DND-41 (cell line): Measurements from ENCODE around the gene LMX1B.

Experiments
- ATAC-seq: fragments of 200-7000 bp; cut with Tn5 transposase; 3 replicates; pipeline ENCODE4 v1.9.1; 2021; ENCODE audit warnings: low read depth; ENCODE audit not compliant: insufficient read depth
- DNase-seq: peaks from one replicate; pipeline ENCODE4 v3.0.0-alpha.2; 2020
- H2AFZ ChIP-seq: 2 replicates; pipeline ENCODE4 v1.6.0; 2012; ENCODE audit warnings: low read depth, low read length
- H3K27ac ChIP-seq: 2 replicates; pipeline ENCODE4 v1.5.1; 2012; ENCODE audit warnings: low read length, inconsistent platforms
- H3K27me3 ChIP-seq: fragments of 200-600 bp; sonication (generic); 2 replicates; pipeline ENCODE4 v1.6.0; 2012; ENCODE audit warnings: low read length, mild to moderate bottlenecking, inconsistent platforms; ENCODE audit not compliant: insufficient read depth, poor library complexity
- H3K36me3 ChIP-seq: 2 replicates; pipeline ENCODE4 v1.5.1; 2012; ENCODE audit warnings: low read length, inconsistent platforms; ENCODE audit not compliant: insufficient read depth
- H3K4me1 ChIP-seq: 2 replicates; pipeline ENCODE4 v1.5.1; 2012; ENCODE audit warnings: mild to moderate bottlenecking, low read length; ENCODE audit not compliant: insufficient read depth
- H3K4me2 ChIP-seq: 2 replicates; pipeline ENCODE4 v1.6.0; 2012; ENCODE audit warnings: mild to moderate bottlenecking, moderate library complexity, low read length, inconsistent platforms; ENCODE audit not compliant: insufficient read depth
- H3K4me3 ChIP-seq, 2 experiments: fragments of 200-600 bp in 1 of 2; shearing (Covaris generic) in 1 of 2; 2 replicates each; pipeline ENCODE4 v1.5.1; 2012 to 2016; ENCODE audit warnings: inconsistent platforms in 2 of 2, low read length in 2 of 2, mild to moderate bottlenecking in 2 of 2, low read depth in 1 of 2, moderate library complexity in 1 of 2
- H3K79me2 ChIP-seq: 2 replicates; pipeline ENCODE4 v1.6.0; 2012; ENCODE audit warnings: low read length, inconsistent platforms; ENCODE audit not compliant: insufficient read depth
- H3K9ac ChIP-seq: 2 replicates; pipeline ENCODE4 v1.6.0; 2012; ENCODE audit warnings: low read depth, mild to moderate bottlenecking, inconsistent platforms, low read length, moderate library complexity
- H3K9me3 ChIP-seq: 2 replicates; pipeline ENCODE4 v1.5.1; 2012; ENCODE audit warnings: low read length, moderate library complexity, mild to moderate bottlenecking, inconsistent platforms; ENCODE audit not compliant: insufficient read depth, severe bottlenecking
- H4K20me1 ChIP-seq: 2 replicates; pipeline ENCODE4 v1.6.0; 2012; ENCODE audit warnings: low read length; ENCODE audit not compliant: insufficient read depth
- CTCF ChIP-seq: IDR thresholded peaks from 2 replicates; pipeline ENCODE4 v1.5.1; 2012; ENCODE audit warnings: borderline replicate concordance, low read length, moderate library complexity, mild to moderate bottlenecking; ENCODE audit not compliant: poor library complexity, severe bottlenecking; ENCODE audit errors: extremely low read depth
- EZH2 ChIP-seq: IDR thresholded peaks from 3 replicates; pipeline ENCODE4 v1.6.1; 2012; ENCODE audit warnings: borderline replicate concordance, low read depth, mild to moderate bottlenecking, moderate library complexity, low read length, inconsistent platforms; ENCODE audit not compliant: severe bottlenecking

LMX1B gene

GRCh38 chr9:126720661-126721563 is 107.2 kb downstream of the LMX1B start:
- peaks cover 3% of the 10 kb centered on the region; the same call in 1 of the 2 replicates for H4K20me1 ChIP-seq
- ATAC-seq (no peak), DNase-seq (no peak)
- H3K27me3 ChIP-seq: no peaks in the 10 kb centered on the region
- TF ChIP-seq CTCF (no peak), EZH2 (no peak)
- peaks cover 28% of the 10 kb centered on the region for H3K4me1 ChIP-seq
- H3K27ac ChIP-seq: no peak overlapping the region
- H3K4me2 ChIP-seq: no peak overlapping the region
- no peak overlapping the region for H2AFZ ChIP-seq
- H3K4me3 ChIP-seq: no peak overlapping the region
- H3K79me2 ChIP-seq: no peaks in the 10 kb centered on the region
- no peaks in the 10 kb centered on the region for H3K9me3 ChIP-seq
- no peaks in the 10 kb centered on the region for H3K36me3 ChIP-seq
- no peak overlapping the region for H3K9ac ChIP-seq

GRCh38 chr9:126721564-126721981 is 107.8 kb downstream of the LMX1B start:
- no peak overlapping the region for H2AFZ ChIP-seq
- H3K27ac ChIP-seq: no peak overlapping the region
- H3K27me3 ChIP-seq: no peaks in the 10 kb centered on the region
- H4K20me1 ChIP-seq: peaks cover 3% of the 10 kb centered on the region; the same call in 1 of the 2 replicates
- no peak for ATAC-seq
- H3K9me3 ChIP-seq: no peaks in the 10 kb centered on the region
- H3K79me2 ChIP-seq: no peaks in the 10 kb centered on the region
- H3K4me1 ChIP-seq: peaks cover 28% of the 10 kb centered on the region
- TF ChIP-seq CTCF (no peak), EZH2 (no peak)
- no peak overlapping the region for H3K4me3 ChIP-seq
- no peaks in the 10 kb centered on the region for H3K36me3 ChIP-seq
- no peak for DNase-seq
- H3K9ac ChIP-seq: no peak overlapping the region; the same call in 1 of the 2 replicates
- H3K4me2 ChIP-seq: no peak overlapping the region

- peak; percentile 70 for ATAC-seq
Measured at GRCh38 chr9:126722252-126722921, 108.7 kb downstream of the LMX1B start.

More at GRCh38 chr9:126722252-126722921, 108.7 kb downstream of the LMX1B start:
- no peak for TF ChIP-seq EZH2
- H3K79me2 ChIP-seq: no peaks in the 10 kb centered on the region
- peak overlapping the region; percentile 46 to 59; a peak in 3 of 4 replicates for H3K4me3 ChIP-seq
- H2AFZ ChIP-seq: peak overlapping the region; percentile 80
- H3K9ac ChIP-seq: peak overlapping the region; percentile 78
- H3K4me1 ChIP-seq: peaks cover 28% of the 10 kb centered on the region
- peaks cover 3% of the 10 kb centered on the region; the same call in 1 of the 2 replicates for H4K20me1 ChIP-seq
- H3K27ac ChIP-seq: peak overlapping the region; percentile 74
- no peaks in the 10 kb centered on the region for H3K27me3 ChIP-seq
- peak; percentile 88 for DNase-seq
- no peaks in the 10 kb centered on the region for H3K36me3 ChIP-seq
- no peaks in the 10 kb centered on the region for H3K9me3 ChIP-seq
- H3K4me2 ChIP-seq: peak overlapping the region; percentile 87
